Activated CD4-positive, alpha-beta T cell treated with anti-CD3 and anti-CD28 coated beads, Interleukin-2, amount 10 ng/mL, durations not matched to agents 7 days and 5 days (primary cell): ENCODE data around the gene MSI1. TPM values are rescaled to one million over a fixed set of nuclear protein-coding genes. Genes with fewer than 3 reads are reported as not detected.

ENCODE experiments used
- CTCF ChIA-PET: fragments of 350-600 bp; sonication (Branson Sonifier 250); formaldehyde crosslinking; loops from one replicate; lab custom pipeline; 2021; ENCODE audit warnings: antibody characterized with exemption; lab: Charles Lee
- POLR2A ChIA-PET: fragments of 350-600 bp; sonication (Branson Sonifier 250); formaldehyde crosslinking; loops from one replicate; lab custom pipeline; 2021; ENCODE audit warnings: antibody characterized with exemption; lab: Charles Lee
- DNase-seq: peaks from one replicate; pipeline ENCODE4 v3.0.0-alpha.2; 2020
- H3K27ac Mint-ChIP-seq: one replicate; pipeline ENCODE4 v1.8.0; 2021; ENCODE audit warnings: mild to moderate bottlenecking, moderate library complexity, mixed read lengths
- H3K27me3 Mint-ChIP-seq: one replicate; pipeline ENCODE4 v1.8.0; 2021; ENCODE audit warnings: mixed read lengths
- H3K36me3 Mint-ChIP-seq: one replicate; pipeline ENCODE4 v1.8.0; 2021; ENCODE audit warnings: low read depth, mixed read lengths
- H3K4me1 Mint-ChIP-seq: one replicate; pipeline ENCODE4 v1.8.0; 2021; ENCODE audit warnings: mixed read lengths
- H3K4me3 Mint-ChIP-seq: one replicate; pipeline ENCODE4 v1.8.0; 2021; ENCODE audit warnings: mild to moderate bottlenecking, moderate library complexity, mixed read lengths
- H3K9me3 Mint-ChIP-seq: one replicate; pipeline ENCODE4 v1.8.0; 2021; ENCODE audit warnings: mixed read lengths
- total RNA-seq, 2 experiments: library from RNA; stranded (reverse); gene quantifications; one replicate each; pipeline ENCODE4 v1.2.3, GENCODE V29; 2021

The MSI1 gene
- total RNA-seq, result not detected

DNA sequence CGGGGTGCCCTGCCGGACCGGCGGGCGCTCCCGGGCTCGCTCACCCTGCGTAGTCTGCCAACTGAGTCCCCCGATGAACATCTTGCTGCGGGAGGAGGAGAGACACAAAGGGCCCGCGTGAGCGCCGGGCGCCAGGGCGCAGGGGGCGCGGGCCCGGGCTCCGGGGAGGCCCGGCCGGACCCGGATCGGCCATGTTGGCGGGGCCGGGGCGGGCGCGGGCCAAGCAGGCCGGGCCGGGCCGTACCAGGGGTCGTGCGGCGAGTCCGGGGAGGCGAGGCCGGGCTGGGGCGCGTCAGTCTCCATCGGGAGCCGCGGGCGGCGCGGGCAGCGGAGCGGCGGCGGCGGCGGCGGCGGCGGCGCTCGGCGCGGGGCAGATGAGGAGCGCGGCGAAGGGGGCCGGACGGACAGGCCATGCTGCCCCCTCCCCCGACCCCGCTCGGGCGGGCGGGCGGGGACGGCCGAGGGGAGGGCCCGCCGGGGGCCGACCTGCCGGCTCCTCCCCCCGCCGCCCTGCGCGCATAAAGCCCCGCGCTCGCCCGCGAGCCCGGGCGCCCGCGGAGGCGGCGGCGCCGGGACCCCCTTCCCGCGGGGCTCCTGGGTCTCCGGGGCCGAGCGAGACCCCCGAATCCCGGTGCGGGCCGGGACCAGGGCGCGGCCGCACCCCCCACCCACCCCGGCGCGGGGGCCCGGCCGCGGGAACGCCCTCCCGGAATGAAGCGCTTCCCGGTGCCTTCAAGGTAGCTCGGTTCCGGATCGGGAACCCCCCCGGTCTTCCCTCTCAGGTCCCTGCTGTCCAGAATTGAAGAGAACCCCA lies at the start of gene MSI1:
Gene MSI1 (minus strand): TSS at position 376 of the 814 bp plus-strand sequence. CDS start 73 bp downstream, at position 303.
- POLR2A ChIA-PET, result no interaction called here
- Mint-ChIP-seq H3K9me3 (no peaks in the 10 kb centered on the region), H3K4me1 (peaks cover 15% of the 10 kb centered on the region), H3K4me3 (peak within 1 kb of the TSS; percentile 52), H3K27ac (no peak within 1 kb of the TSS), H3K36me3 (no peaks in the 10 kb centered on the region), H3K27me3 (peaks cover 75% of the 10 kb centered on the region)
- CTCF ChIA-PET, result no interaction called here
- no peak for DNase-seq

- ChIA-PET POLR2A (no interaction called here), CTCF (interaction anchor here (0.6 kb wide), 1 partner anchor 279 kb away, joined by 3 read pairs; no protein-coding TSS in a partner anchor)
- Mint-ChIP-seq H3K9me3 (no peaks in the 10 kb centered on the region), H3K4me1 (no peaks in the 10 kb centered on the region), H3K27me3 (no peaks in the 10 kb centered on the region), H3K36me3 (no peaks in the 10 kb centered on the region), H3K4me3 (no peak overlapping the region), H3K27ac (no peak overlapping the region)
- DNase-seq, result no peak
These were observed 49.1 kb upstream of the MSI1 start for GRCh38 chr12:120417917-120418580.

- ChIA-PET CTCF (interaction anchor here (0.5 to 1.2 kb wide), 2 partner anchors 12 to 100 kb away, joined by 3 to 4 read pairs; no protein-coding TSS in a partner anchor), POLR2A (no interaction called here)
- no peak for DNase-seq
- Mint-ChIP-seq H3K4me1 (no peaks in the 10 kb centered on the region), H3K9me3 (no peaks in the 10 kb centered on the region), H3K4me3 (no peak overlapping the region), H3K36me3 (no peaks in the 10 kb centered on the region), H3K27ac (no peak overlapping the region), H3K27me3 (no peaks in the 10 kb centered on the region)
These were observed 47.7 kb upstream of the MSI1 start for GRCh38 chr12:120416490-120417216.

- Mint-ChIP-seq H3K27me3 (no peaks in the 10 kb centered on the region), H3K9me3 (no peaks in the 10 kb centered on the region), H3K27ac (no peak overlapping the region), H3K4me3 (no peak overlapping the region), H3K4me1 (no peaks in the 10 kb centered on the region), H3K36me3 (no peaks in the 10 kb centered on the region)
- no peak for DNase-seq
- CTCF ChIA-PET, result no interaction called here
- POLR2A ChIA-PET, result no interaction called here
These were observed 45.1 kb upstream of the MSI1 start for GRCh38 chr12:120413901-120414695.

- CTCF ChIA-PET, result no interaction called here
- H3K27me3 Mint-ChIP-seq, result no peaks in the 10 kb centered on the region
- POLR2A ChIA-PET, result no interaction called here
- no peak overlapping the region for H3K27ac Mint-ChIP-seq
- no peaks in the 10 kb centered on the region for H3K4me1 Mint-ChIP-seq
- no peak for DNase-seq
- H3K9me3 Mint-ChIP-seq, result no peaks in the 10 kb centered on the region
- H3K4me3 Mint-ChIP-seq, result no peak overlapping the region
- no peaks in the 10 kb centered on the region for H3K36me3 Mint-ChIP-seq
These were observed 43.5 kb upstream of the MSI1 start for GRCh38 chr12:120412421-120412820.

DNA sequence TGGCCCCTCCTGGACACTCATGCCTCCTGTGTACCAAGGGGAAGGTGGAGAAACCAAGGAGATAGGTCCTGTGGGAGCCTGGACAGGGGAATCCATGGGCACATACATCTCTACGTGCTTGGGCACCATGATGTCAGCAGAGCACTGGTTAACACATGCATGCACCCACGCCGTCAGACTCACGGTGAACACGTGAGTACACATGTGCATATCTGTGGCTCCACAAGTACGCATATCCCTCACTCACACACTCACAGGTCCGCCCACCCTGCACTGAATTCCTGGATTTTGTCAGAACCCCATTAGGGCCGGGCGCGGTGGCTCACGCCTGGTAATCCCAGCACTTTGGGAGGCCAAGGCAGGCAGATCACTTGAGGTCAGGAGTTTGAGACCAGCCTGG lies 39.8 kb upstream of the MSI1 start:
- no peak for DNase-seq
- CTCF ChIA-PET, result no interaction called here
- H3K36me3 Mint-ChIP-seq, result no peaks in the 10 kb centered on the region
- H3K4me3 Mint-ChIP-seq, result no peak overlapping the region
- no peak overlapping the region for H3K27ac Mint-ChIP-seq
- H3K27me3 Mint-ChIP-seq, result no peaks in the 10 kb centered on the region
- H3K9me3 Mint-ChIP-seq, result peaks cover 2% of the 10 kb centered on the region
- peaks cover 3% of the 10 kb centered on the region for H3K4me1 Mint-ChIP-seq
- POLR2A ChIA-PET, result no interaction called here

DNA sequence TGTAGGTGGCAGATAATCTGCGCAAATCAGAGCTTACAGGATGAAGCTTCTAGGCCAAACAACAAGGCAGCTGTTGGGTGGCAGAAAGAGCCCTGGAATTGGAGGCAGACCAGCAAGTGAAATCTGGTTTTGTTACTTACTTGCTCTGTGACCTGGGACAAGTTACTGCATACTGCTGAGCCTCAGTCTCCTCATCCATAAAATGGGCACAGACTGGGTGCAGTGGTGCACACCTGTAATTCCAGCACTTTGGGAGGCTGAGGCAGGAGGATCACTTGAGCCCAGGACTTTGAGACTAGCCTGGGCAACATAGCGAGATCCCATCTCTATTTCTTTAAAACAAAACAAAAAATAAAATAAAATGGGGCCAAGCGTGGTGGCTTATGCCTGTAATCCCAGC lies 37.6 kb upstream of the MSI1 start:
- no peak overlapping the region for H3K27ac Mint-ChIP-seq
- no peaks in the 10 kb centered on the region for H3K36me3 Mint-ChIP-seq
- ChIA-PET CTCF (interaction anchor here (1.8 kb wide), 1 partner anchor 24 kb away, joined by 5 read pairs; no protein-coding TSS in a partner anchor), POLR2A (no interaction called here)
- H3K9me3 Mint-ChIP-seq, result peaks cover 4% of the 10 kb centered on the region
- H3K27me3 Mint-ChIP-seq, result no peaks in the 10 kb centered on the region
- H3K4me1 Mint-ChIP-seq, result peaks cover 3% of the 10 kb centered on the region
- no peak overlapping the region for H3K4me3 Mint-ChIP-seq
- DNase-seq, result no peak

DNA sequence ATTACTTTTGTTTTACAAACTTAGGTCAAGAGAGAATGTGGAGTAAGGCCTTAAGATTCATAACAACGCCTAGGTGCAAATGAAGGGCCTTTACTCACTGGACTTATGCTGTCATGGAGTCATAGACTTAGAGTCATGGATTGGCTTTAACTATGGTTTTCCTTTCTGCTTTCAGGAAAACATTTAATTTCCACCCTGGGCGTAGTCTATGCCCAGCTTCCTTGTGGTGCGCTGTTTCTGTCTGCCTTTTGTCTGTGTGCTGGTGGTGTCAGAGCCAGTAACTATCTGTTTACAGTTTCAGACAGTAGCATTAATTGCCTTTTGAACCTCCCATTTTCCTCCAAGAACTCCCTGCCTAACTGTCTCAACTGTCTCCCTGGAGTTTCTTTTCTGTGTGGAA lies 37.1 kb upstream of the MSI1 start:
- H3K4me1 Mint-ChIP-seq, result peaks cover 3% of the 10 kb centered on the region
- POLR2A ChIA-PET, result no interaction called here
- DNase-seq, result no peak
- peaks cover 4% of the 10 kb centered on the region for H3K9me3 Mint-ChIP-seq
- no peak overlapping the region for H3K27ac Mint-ChIP-seq
- H3K36me3 Mint-ChIP-seq, result no peaks in the 10 kb centered on the region
- H3K4me3 Mint-ChIP-seq, result no peak overlapping the region
- H3K27me3 Mint-ChIP-seq, result no peaks in the 10 kb centered on the region
- CTCF ChIA-PET, result no interaction called here

GRCh38 chr12:120404271-120404670 lies 35.3 kb upstream of the MSI1 start:
- H3K27me3 Mint-ChIP-seq, result peaks cover 2% of the 10 kb centered on the region
- H3K4me3 Mint-ChIP-seq, result no peak overlapping the region
- H3K4me1 Mint-ChIP-seq, result peaks cover 3% of the 10 kb centered on the region
- H3K27ac Mint-ChIP-seq, result no peak overlapping the region
- no peaks in the 10 kb centered on the region for H3K36me3 Mint-ChIP-seq
- DNase-seq, result peak; percentile 18
- ChIA-PET POLR2A (no interaction called here), CTCF (interaction anchor here (1.0 to 2.3 kb wide), 2 partner anchors 10 to 26 kb away, joined by 3 to 5 read pairs; no protein-coding TSS in a partner anchor)
- H3K9me3 Mint-ChIP-seq, result peaks cover 4% of the 10 kb centered on the region

DNA sequence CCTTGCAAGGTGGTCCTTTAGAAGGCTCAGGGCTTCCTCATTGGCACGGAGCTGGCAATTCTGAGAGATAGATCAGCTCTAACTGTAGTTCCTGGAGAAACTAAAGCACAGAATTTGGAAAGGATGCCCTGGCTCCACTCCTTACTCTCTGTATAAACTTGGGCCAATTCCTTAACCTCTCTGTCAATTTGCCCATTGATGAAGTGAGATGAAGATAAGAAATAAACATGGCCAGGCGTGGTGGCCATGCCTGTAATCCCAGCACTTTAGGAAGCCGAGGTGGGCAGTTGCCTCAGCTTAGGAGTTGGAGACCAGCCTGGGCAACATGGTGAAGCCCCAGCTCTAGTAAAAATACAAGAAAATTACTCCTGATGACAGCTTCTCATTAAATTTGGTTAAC lies 34.9 kb upstream of the MSI1 start:
- DNase-seq, result no peak
- no peak overlapping the region for H3K4me3 Mint-ChIP-seq
- H3K36me3 Mint-ChIP-seq, result no peaks in the 10 kb centered on the region
- H3K9me3 Mint-ChIP-seq, result peaks cover 4% of the 10 kb centered on the region
- H3K27ac Mint-ChIP-seq, result no peak overlapping the region
- peaks cover 2% of the 10 kb centered on the region for H3K27me3 Mint-ChIP-seq
- ChIA-PET POLR2A (no interaction called here), CTCF (interaction anchor here (1.0 to 2.3 kb wide), 2 partner anchors 9 to 26 kb away, joined by 3 to 5 read pairs; no protein-coding TSS in a partner anchor)
- H3K4me1 Mint-ChIP-seq, result peaks cover 3% of the 10 kb centered on the region

DNA sequence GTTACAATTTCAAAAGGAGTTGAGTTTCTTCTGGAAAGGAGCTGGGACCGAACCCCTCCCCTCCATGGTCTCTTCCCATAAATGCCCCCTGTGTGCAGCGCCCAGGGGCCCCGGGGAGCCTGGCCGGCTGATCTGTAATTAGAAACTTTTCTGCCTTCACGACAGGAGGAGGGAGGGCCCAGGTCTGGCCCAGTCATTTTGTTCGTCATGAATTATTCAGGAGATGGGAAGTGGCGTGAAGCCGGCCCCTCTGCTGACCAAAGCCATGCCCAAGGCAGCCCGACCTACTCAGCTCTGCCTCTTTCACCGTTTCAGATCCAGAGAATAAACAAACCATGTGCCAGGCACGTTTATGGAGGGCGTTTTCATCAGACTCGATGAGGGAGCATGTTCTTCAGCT lies 33.3 kb upstream of the MSI1 start:
- peaks cover 4% of the 10 kb centered on the region for H3K9me3 Mint-ChIP-seq
- no peak overlapping the region for H3K27ac Mint-ChIP-seq
- no peak overlapping the region for H3K4me3 Mint-ChIP-seq
- peaks cover 3% of the 10 kb centered on the region for H3K4me1 Mint-ChIP-seq
- peaks cover 6% of the 10 kb centered on the region for H3K27me3 Mint-ChIP-seq
- H3K36me3 Mint-ChIP-seq, result no peaks in the 10 kb centered on the region
- DNase-seq, result no peak
- ChIA-PET POLR2A (no interaction called here), CTCF (no interaction called here)

DNA sequence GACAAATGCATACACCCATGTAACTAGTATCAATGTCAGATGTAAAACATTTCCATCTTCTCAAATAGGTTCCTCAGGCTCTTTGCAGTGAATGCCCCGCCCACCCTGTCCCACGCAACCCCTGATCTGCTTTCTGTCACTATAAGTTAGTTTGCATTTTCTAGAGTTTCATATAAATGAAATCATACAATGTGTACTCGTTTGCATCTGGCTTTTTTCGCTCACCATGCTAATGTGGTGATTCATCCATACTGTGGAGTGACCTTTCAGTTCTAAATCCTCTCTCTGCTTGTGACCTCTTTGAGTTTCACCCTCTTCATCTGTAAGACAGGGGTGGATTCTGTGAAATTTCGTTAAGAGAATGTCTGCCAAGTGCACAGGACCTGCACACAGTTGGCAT lies 30.6 kb upstream of the MSI1 start:
- POLR2A ChIA-PET, result interaction anchor here (0.6 kb wide), 1 partner anchor 97 kb away, joined by 7 read pairs; the partner anchor contains the start of gene SIRT4
- DNase-seq, result no peak
- peaks cover 16% of the 10 kb centered on the region for H3K27me3 Mint-ChIP-seq
- CTCF ChIA-PET, result interaction anchor here (0.6 kb wide), 2 partner anchors 177 to 201 kb away, joined by 3 to 4 read pairs; no protein-coding TSS in a partner anchor
- no peak overlapping the region for H3K27ac Mint-ChIP-seq
- H3K36me3 Mint-ChIP-seq, result no peaks in the 10 kb centered on the region
- H3K9me3 Mint-ChIP-seq, result peaks cover 4% of the 10 kb centered on the region
- peaks cover 3% of the 10 kb centered on the region for H3K4me1 Mint-ChIP-seq
- no peak overlapping the region for H3K4me3 Mint-ChIP-seq
